Stimulated activated CD4-positive, alpha-beta T cell treated with anti-CD3 and anti-CD28 coated beads, Interleukin-1b, Interleukin-23, amount 100 ng/mL, for 1 hour (primary cell): ENCODE measurements around the gene GSAP.
"Not testable (repeated sequence)": the region's sequence is repeated elsewhere in the genome, so short reads cannot be mapped to it uniquely, and the experiment has no call there.

ENCODE experiments used
- DNase-seq, 2 donors: peaks; one replicate each; pipeline ENCODE4 v3.0.0-alpha.2; 2020; ENCODE audit warnings: low read depth in 2 of 2

Gene GSAP, protein sequence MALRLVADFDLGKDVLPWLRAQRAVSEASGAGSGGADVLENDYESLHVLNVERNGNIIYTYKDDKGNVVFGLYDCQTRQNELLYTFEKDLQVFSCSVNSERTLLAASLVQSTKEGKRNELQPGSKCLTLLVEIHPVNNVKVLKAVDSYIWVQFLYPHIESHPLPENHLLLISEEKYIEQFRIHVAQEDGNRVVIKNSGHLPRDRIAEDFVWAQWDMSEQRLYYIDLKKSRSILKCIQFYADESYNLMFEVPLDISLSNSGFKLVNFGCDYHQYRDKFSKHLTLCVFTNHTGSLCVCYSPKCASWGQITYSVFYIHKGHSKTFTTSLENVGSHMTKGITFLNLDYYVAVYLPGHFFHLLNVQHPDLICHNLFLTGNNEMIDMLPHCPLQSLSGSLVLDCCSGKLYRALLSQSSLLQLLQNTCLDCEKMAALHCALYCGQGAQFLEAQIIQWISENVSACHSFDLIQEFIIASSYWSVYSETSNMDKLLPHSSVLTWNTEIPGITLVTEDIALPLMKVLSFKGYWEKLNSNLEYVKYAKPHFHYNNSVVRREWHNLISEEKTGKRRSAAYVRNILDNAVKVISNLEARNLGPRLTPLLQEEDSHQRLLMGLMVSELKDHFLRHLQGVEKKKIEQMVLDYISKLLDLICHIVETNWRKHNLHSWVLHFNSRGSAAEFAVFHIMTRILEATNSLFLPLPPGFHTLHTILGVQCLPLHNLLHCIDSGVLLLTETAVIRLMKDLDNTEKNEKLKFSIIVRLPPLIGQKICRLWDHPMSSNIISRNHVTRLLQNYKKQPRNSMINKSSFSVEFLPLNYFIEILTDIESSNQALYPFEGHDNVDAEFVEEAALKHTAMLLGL

DNA sequence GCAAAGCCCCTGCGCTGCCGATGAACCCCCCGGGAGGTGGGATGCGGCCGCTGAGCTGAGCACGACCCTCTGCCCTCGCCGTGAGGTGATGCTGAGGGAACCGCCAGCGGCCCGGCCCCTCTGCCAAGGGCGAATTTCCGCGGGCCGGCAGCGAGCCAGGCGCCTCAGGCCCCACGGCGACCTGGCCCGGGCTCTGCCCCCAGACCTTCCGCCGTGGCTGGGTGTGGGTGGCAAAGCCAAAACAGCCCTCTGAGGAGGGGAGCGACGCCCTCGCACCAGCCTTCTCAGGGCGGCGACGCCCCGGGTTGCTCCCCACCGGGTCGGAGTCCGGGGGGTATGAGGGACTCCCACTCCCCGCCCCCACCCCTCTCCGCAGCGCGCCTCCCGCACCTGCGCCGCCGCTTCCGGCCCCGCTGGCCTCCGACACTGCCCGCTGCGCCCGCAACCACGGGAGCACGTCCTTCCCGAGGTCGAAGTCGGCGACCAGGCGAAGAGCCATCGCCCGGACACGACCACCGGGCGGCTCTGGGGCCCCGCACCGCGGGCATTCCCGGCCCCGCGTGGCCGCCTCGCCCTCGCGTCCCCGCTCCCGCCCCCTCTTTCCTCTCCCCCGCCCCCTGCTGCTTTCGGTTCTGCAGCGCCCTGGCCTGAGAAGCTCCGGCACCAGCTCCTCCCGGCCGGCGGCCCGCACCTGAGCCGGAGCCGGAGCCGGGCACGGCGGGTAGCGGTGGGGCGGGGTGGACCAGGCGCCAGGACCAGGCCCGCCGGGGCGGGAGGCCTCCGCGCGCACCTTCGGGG lies at the start of gene GSAP:
GSAP (minus strand) TSS at position 527 of the 798 bp plus-strand sequence; CDS start at position 499, 28 bp downstream.
- no peak for DNase-seq

DNA sequence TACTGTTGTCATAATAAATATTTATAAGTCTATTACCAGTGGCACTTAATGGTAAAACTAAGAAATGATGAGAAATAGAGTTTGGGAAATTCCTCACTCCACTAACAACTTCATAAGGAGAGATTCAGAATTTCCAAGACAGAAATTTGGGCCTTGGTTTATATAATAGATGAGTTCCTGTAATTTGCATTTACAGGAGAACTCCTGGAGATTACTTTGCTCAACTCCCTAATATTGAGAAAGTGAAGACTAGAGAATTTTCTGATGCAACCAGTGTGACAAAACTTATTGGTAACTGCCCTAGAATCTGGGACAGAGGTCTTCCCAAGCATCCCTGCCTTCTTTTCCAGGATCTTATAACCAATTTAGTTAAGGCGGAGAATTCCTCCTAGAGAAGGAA lies 49.1 kb upstream of the GSAP start:
- no peak for DNase-seq

DNA sequence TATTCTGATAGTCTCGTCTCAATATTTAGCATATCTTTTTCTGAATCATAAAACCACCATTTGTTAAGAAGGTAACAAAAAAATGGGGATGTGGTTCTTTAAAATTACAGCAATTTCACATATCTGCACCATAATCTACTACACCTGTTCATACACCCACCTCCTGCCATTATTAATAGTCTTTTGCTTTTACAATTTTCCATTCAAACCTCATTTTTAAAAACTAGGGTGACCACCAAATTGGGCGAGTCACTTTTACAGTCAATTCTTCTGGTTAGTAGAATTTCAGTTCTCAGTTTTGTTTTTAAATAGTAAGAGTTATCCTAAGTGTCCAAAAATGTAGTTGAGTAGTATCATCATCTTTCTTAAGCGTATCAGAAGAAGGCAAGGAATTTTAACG lies 48.4 kb upstream of the GSAP start:
- DNase-seq: no peak

DNA sequence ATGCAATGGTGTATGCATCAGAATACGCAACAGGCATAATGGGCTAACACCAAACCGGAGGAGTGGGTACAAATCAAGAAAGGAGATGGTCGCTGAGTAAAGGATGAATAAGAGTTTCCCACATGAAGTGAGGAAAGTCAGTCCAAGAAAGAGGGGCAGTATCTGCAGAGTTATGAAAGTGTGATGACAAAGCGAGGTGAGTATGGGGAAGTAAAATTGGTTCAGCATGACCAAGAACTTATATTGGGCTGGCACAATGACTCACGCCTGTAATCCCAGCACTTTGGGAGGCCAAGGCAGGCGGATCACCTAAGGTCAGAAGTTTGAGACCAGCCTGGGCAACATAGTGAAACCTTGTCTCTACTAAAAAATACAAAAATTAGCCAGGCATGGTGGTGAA lies 47.5 kb upstream of the GSAP start:
- not testable (repeated sequence) for DNase-seq

DNA sequence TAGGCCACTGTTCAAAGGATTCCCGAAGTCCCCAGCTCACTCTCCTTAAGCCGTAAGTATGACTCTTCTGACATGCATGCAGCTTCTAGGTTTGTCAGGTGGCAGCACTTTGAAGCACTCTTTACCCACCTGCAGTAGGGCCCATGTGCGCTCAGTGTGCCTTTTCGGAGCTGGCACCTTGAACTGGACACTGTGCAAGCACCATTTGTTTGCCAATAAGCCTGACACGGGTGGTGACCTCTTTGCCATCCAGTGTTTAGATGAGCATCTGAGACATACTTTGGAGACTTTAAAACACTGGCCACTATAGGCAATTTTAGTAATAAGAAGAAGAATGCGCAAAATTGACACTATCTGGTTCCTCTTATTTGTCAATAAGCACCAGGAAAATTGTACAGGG lies 45.7 kb upstream of the GSAP start:
- DNase-seq: no peak

DNA sequence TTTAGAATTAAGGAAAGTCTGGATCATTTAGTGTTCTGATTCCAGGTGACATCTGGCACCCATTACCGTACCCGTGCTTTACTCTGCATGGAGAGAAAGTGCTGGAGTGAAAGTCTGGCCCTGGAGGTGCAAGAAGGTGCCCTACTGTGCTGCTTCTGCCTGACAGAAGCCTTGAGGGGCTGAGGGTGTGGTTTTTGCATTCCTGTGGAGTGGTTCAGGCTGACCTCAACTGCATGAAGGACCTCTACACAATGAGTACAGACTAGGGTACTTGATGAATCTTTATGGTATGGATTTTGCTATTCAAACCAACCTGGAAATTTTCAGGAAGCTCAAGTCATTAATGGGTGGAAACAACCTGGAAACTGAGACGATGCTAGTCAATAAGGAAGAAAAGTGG lies 45.1 kb upstream of the GSAP start:
- no peak for DNase-seq

DNA sequence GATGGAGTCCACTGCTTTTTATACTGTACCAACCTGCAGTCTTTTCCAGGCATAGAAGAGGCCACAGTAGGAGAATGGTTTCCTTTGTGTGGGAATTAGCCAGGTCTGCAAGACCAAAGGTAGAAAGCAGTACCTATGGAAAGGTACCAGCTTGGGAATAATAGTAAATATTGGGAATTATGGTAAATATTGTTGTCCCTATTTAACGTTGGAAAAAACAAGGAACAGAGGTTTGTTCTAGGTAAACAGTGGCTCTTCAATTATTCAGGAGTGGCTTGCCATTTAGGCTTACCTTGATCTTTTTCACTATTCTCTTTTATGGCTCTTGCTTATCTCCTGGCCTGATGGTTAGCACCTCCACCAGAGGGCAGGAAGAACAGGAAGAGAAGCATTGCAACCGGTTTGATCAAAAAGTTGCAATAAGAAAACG lies 43.9 kb upstream of the GSAP start:
- no peak for DNase-seq

DNA sequence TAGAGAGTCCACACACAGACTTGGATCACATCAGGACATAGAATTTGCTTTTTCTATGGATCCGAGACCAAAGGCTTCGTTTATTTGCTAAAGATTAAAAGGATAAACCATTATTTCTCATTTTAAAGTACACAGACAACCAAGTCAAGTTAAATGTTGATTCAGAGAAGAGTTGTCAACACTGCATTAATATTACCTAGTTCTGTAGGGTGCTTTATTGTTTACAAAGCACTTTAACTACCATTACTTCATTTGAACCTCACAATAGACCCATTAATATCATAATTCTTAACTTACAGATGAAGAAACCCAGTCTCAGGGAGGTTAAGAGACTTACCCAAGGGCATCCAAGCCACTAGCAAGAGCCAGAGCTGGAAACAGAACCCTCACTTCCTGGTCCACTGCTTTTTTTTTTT lies 43.2 kb upstream of the GSAP start:
- DNase-seq: no peak

DNA sequence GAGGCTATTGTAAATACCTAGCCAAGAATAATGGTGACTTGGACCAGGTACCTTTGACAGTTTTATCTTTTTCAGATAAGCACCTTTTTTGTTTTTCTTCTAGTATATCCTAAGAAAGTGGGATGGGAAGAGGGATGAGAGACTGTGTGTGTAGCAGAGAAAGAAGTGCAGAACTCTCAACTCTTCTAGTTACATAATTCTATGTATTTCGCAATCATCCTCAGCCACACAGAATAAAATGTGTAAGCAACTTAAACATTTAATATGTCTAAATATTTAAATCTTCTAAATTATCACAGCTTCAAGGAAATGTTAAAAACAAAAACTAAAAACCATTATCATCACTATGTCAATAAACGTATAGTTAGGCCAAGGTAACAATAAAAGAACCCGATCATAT lies 42.6 kb upstream of the GSAP start:
- no peak for DNase-seq

DNA sequence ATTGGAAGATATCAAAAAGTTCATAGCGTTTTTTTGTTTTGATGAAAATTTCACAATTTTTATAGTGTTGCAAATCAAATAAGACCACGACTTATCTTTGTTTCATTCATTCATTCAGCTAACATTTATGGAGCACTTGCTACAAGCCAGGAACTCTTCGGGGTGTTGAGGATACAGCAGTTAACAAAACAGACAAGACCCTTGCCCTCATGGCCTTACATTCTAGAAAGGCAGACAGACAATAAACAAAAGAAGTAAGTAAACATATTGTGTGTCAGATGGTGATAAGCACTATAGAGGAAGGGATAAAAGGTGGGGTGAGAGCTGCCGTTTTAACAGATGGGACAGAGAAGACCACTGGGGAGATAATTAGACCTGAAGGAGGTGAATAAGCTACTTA lies 41.6 kb upstream of the GSAP start:
- DNase-seq: no peak

DNA sequence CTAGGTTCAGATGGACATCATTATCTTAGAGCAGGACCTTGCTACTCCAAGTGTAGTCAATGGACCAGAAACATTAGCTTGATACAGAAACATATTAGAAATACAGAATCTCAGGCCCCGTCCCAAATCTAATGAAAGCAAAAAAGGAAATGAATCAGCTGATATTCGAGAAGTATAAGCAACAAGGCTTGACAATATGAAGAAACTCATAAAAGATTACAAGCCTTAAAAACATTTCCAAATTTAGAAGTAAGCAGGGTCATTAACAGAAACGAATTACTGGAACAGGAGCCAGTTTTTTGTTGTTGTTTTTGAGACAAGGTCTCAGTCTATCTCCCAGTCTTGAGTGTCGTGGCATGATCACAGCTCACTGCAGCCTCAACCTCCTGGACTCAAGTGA lies 40.5 kb upstream of the GSAP start:
- DNase-seq: no peak

DNA sequence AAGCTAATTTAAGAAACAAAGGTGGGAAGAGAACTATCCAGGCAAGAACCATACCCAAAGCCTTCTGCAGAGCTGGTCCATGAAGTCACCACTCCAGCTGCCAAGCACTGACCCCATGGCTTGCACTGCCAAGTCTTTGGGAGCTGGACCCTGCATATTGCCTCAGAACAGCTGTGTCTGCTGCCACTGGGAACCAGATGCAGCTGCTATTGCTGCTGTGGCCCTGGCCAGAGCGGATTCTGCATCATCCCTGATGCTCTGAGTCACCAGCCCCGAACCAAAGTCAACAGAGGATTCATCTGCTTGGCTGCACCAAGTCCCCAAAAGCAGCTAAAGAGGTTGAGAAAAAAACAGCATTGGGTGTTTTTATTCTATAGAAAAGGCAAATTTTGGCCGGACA lies 39.2 kb upstream of the GSAP start:
- no peak for DNase-seq

DNA sequence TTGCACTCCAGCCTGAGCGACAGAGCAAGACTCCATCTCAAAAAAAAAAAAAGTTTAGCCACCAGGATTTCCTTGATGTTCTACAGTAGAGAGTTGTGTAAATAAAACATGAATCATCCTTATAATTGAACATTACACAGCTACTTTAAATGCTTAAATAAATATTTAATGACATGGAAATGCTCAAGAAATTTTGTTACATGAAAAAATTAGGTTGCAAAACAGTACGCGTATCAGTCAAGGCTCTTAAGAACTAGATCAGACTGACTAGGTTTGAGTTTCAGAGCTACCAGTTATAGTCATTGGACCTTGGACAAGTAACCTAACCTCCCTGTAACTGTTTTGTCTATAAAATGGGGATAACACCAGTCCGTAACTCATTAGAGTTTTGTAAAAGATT lies 38.7 kb upstream of the GSAP start:
- no peak for DNase-seq

DNA sequence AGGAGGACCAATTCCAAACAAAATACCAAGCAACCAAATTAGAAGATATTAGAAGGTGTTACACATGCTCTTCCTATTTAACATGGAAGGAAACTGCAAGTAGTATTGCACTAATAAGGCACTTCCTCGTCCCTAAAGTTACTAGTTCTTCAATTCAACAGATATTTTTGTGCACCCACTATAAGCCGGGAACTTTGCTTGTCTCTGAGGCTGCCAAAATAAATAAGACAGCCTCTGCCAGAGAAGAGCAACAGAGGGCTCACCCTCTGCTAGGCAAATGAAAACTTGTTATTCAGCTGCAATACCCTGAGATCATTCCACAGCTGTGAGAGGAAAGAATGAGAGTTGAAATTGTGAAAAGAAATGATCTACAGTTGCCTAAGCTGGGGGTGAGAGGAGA lies 37.4 kb upstream of the GSAP start:
- no peak for DNase-seq

DNA sequence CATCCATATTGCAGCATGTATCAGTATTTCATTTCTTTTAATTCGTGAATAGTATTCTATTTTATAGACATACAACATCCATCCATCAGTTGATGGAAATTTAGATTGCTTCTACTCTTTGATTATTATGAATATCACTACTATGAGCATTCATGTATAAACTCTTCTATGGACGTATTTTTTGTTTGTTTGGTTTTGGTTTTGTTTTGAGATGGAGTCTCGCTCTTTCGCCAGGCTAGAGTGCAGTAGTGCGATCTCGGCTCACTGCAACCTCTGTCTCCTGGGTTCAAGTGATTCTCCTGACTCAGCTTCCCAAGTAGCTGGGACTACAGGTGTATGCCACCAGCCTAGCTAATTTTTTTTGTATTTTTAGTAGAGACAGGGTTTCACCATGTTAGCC lies 35.8 kb upstream of the GSAP start:
- not testable (repeated sequence) for DNase-seq

DNA sequence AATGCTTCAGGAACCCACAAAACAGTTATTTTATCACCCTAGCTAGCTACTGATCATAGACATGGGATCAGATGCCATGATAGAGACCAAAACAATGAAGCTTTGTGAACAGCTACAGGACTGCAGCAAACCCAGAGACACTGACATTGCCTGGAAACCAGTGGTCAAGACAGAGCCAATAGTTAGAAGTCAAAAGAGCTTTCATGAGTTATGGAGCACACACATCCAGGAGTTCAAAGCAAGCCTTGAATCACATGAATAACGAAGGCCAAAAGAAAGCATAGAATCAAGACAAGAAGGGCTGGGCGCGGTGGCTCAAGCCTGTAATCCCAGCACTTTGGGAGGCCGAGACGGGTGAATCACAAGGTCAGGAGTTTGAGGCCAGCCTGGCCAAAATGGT lies 34.5 kb upstream of the GSAP start:
- no peak for DNase-seq

DNA sequence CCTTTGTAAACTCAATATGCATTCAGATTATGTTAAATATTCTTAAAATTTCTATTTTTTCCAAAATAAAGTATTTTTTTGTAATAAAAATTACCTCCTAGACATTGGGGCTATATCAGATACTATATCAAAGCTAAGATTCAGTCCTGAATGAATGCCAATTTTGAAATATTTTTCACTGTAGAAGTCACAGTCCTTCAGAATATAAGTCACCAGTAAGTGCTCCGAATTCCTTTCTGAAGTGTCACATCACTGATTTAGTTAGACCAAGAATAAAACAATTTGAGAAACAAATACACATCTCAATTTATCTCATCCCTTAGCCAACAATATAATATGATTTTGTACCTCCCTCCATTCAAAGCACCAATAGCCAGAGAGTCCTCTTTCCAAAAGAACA lies 33.9 kb upstream of the GSAP start:
- no peak for DNase-seq

DNA sequence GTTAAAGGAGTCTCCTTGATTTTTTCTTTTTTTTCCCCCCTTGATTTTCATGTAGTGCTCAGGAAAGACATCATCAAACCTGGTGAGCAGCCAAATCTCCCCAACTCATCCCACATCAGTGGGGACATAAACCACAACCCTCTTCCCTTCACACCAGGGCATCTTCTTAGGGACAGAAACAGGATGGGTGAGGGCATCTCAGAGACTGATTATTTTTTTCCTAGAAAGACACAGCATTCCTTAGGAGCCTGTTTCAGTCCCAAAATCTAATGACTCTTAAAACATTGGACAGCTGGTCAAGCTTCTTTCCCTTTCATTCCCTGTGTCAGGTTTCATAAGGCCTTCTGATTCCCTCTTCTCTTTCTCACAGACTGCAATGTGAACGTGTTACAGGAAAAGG lies 31.5 kb upstream of the GSAP start:
- DNase-seq: no peak

DNA sequence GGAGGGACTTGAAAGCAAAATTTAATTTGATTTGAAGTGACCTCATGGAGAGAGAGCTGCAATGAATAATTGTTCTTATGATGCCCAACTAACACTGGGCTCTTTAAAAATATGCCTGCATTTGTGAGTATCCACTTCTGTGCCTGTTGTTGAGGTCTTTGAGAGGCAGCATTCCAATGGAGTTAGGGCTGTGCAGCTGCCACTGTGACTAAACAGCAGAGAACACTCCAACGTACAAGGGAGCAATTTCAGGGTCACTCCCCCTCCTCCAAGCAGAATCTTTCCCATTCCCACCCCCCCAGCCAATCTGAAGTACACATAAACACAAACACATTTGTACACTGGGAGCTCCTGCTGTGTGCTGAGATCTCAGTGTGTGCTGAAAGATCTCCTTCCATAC lies 28.0 kb upstream of the GSAP start:
- no peak for DNase-seq

DNA sequence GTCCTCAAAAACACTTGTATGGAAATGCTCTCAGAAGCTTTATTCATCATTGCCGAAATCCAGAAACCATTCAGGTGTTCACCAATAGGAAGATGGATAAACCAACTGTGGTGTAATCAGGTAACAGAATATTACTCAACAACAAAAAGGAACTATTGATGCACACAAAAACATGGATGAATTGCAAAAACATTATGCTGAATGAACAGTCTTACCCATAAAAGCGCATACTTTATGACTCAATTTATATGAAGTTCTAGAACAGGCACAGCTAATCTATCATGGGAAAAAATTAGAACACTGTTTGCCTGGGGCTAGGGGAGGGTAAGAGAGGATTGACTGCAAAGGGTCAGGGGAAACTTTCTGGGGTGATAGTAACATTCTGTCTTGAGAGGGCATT lies 26.9 kb upstream of the GSAP start:
- DNase-seq: no peak

DNA sequence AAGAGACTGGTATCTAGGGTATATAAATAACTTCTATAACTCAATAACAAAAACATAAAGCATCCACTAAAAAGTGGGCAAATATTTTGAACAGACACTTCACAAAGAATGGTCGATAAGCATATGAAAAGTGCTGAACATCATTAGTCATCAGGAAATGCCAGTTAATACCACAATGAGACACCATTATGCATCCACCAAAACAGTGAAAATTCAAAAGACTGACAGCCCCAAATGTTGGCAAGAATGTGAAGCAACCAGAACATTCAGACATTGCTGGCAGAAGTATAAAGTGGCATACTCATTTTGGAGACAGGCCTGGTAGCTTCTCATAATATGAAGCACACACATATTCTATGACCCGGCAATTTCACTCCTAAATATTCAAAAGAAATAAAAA lies 26.5 kb upstream of the GSAP start:
- no peak for DNase-seq

DNA sequence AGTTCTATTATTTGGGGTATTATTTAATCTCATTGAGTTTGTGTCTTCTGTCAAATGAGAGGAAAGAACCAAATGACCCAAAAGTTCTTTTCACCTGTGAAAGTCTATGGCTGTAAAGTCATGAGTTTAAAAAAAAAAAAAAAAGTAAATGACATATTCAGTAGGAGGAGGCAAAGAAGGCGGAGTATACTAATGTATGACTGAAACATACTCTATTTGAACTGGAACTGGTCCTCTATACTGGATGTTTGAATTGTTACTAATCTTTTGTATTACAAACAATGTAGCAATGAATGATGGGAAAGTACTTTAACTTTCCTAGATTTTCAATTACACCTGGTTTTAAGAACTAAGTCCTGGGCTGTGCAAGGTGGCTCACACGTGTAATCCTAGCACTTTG lies 24.9 kb upstream of the GSAP start:
- DNase-seq: no peak
